Measurements from ENCODE around the gene ADGRL3.
"Not testable (repeated sequence)": the region's sequence is repeated elsewhere in the genome, so short reads cannot be mapped to it uniquely, and the experiment has no call there.

Gene ADGRL3

GRCh38 chr4:61293707-61294400, 93.7 kb downstream of the ADGRL3 start:
- no peak for DNase-seq

GRCh38 chr4:61294936-61295335, 94.8 kb downstream of the ADGRL3 start:
- no peak for DNase-seq

GRCh38 chr4:61296144-61296543, 96.0 kb downstream of the ADGRL3 start:
- no peak for DNase-seq

- DNase-seq: no peak
Measured at GRCh38 chr4:61298178-61298740, 98.1 kb downstream of the ADGRL3 start.

- DNase-seq: no peak
Measured at GRCh38 chr4:61299316-61299715, 99.2 kb downstream of the ADGRL3 start.

GRCh38 chr4:61300266-61300844, 100.2 kb downstream of the ADGRL3 start:
- no peak for DNase-seq

GRCh38 chr4:61301271-61301670, 101.1 kb downstream of the ADGRL3 start:
- DNase-seq: no peak

- DNase-seq: no peak
Measured at GRCh38 chr4:61308033-61308432, 107.9 kb downstream of the ADGRL3 start.

GRCh38 chr4:61309616-61310015, 109.5 kb downstream of the ADGRL3 start:
- DNase-seq: no peak

GRCh38 chr4:61312526-61312925, 112.4 kb downstream of the ADGRL3 start:
- DNase-seq: no peak

- DNase-seq: no peak
Measured at GRCh38 chr4:61318431-61318830, 118.3 kb downstream of the ADGRL3 start.

- DNase-seq: no peak
Measured at GRCh38 chr4:61319156-61319555, 119.0 kb downstream of the ADGRL3 start.

- DNase-seq: no peak
Measured at GRCh38 chr4:61320154-61320553, 120.0 kb downstream of the ADGRL3 start.

GRCh38 chr4:61320631-61321030, 120.5 kb downstream of the ADGRL3 start:
- no peak for DNase-seq

- no peak for DNase-seq
Measured at GRCh38 chr4:61332693-61333092, 132.6 kb downstream of the ADGRL3 start.

- DNase-seq: no peak
Measured at GRCh38 chr4:61333490-61333889, 133.4 kb downstream of the ADGRL3 start.

- no peak for DNase-seq
Measured at GRCh38 chr4:61335241-61335763, 135.2 kb downstream of the ADGRL3 start.

- DNase-seq: no peak
Measured at GRCh38 chr4:61336488-61336887, 136.4 kb downstream of the ADGRL3 start.

GRCh38 chr4:61336916-61337315, 136.8 kb downstream of the ADGRL3 start:
- DNase-seq: no peak

- no peak for DNase-seq
Measured at GRCh38 chr4:61342061-61342460, 141.9 kb downstream of the ADGRL3 start.

- no peak for DNase-seq
Measured at GRCh38 chr4:61350932-61351331, 150.8 kb downstream of the ADGRL3 start.

- no peak for DNase-seq
Measured at GRCh38 chr4:61356696-61357095, 156.6 kb downstream of the ADGRL3 start.

- DNase-seq: no peak
Measured at GRCh38 chr4:61359301-61359700, 159.2 kb downstream of the ADGRL3 start.

GRCh38 chr4:61372817-61373216, 172.7 kb downstream of the ADGRL3 start:
- not testable (repeated sequence) for DNase-seq
